Measurements from ENCODE around the gene SEMA3G.

SEMA3G gene

DNA sequence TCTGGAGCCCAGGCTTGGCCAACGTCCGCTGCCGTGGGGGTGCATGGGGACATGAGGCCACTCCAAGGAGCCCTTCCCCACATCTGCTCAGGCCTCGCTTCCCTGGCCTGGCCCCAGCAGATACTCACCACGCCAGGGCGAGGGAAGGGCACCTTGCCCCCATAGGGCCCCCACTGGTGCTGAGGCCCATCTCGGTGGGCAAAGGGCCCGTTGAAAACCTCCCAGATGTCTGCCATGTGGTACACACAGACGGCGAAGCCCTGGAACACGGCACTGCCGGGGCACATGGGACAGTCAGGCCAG, 4.7 kb downstream of the SEMA3G start:
- DNase-seq (ENCODE audit: low read depth): no peak
- TF ChIP-seq, protein P1, sequence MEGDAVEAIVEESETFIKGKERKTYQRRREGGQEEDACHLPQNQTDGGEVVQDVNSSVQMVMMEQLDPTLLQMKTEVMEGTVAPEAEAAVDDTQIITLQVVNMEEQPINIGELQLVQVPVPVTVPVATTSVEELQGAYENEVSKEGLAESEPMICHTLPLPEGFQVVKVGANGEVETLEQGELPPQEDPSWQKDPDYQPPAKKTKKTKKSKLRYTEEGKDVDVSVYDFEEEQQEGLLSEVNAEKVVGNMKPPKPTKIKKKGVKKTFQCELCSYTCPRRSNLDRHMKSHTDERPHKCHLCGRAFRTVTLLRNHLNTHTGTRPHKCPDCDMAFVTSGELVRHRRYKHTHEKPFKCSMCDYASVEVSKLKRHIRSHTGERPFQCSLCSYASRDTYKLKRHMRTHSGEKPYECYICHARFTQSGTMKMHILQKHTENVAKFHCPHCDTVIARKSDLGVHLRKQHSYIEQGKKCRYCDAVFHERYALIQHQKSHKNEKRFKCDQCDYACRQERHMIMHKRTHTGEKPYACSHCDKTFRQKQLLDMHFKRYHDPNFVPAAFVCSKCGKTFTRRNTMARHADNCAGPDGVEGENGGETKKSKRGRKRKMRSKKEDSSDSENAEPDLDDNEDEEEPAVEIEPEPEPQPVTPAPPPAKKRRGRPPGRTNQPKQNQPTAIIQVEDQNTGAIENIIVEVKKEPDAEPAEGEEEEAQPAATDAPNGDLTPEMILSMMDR (conservative IDR thresholded peaks at IDR 0.05; ENCODE audit: low read length): no peak
- no peak overlapping the region for H3K4me3 ChIP-seq (ENCODE audit: low read length)

- TF ChIP-seq, protein P1 (conservative IDR thresholded peaks at IDR 0.05; ENCODE audit: low read length): no peak
- H3K4me3 ChIP-seq (ENCODE audit: low read length): no peak overlapping the region
- no peak for DNase-seq (ENCODE audit: low read depth)
Observed at GRCh38 chr3:52439426-52440248, 5.3 kb downstream of the SEMA3G start.

GRCh38 chr3:52438579-52439425, 6.1 kb downstream of the SEMA3G start:
- no peak overlapping the region for H3K4me3 ChIP-seq (ENCODE audit: low read length)
- TF ChIP-seq, protein P1 (conservative IDR thresholded peaks at IDR 0.05; ENCODE audit: low read length): no peak
- no peak for DNase-seq (ENCODE audit: low read depth)

DNA sequence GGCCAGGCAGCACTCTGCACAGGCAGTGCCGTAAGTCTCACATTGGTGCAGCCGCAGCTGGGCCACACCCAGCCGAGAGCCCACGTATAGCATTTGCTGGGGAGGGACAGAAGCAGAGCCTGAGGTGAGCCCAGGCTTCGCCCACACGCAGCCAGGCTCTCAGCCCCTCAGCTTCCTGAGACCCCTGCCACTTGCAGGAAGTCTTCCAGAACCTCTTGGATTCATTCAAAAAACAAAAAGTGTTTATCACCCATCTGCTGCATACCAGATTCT, 6.9 kb downstream of the SEMA3G start:
- TF ChIP-seq, protein P1 (conservative IDR thresholded peaks at IDR 0.05; ENCODE audit: low read length): no peak
- DNase-seq (ENCODE audit: low read depth): no peak
- no peak overlapping the region for H3K4me3 ChIP-seq (ENCODE audit: low read length)

DNA sequence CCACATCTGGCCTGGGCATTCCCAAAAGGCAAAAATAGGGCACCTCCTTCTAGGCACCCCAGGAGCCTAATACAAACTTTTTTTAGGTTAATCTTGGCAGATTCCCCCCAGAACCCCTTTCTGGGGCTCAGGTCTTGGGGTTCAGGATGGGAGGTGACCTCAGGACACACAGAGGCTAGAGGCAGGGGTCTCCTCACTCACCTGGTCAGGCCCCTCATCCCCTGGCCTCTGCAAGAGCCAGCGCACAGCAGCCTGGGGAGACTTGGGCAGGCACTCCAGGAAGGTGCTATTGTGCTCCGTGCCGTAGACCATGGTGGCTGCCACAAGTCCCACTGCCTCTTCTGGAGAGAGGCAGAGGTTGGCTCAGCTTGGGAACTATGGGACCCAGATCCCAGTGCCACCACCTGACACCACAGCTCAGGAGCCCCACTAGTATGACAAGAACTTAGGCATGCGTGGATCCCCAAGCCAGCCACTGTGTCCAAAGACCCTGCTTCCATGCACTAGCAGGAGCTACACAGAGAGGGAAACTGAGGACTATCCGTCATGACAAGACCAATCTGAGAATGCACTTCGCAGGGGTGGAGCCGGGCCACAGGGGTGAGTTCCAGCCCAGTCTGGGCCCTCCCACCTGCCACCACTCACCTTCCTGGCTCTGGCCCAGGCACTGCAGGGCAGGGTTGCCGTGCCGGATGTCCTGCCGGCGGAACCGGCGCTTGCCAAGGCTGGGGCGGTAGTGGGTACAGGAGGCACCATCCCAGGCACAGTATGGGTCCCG, 7.4 kb downstream of the SEMA3G start:
- no peak for DNase-seq (ENCODE audit: low read depth)
- H3K4me3 ChIP-seq (ENCODE audit: low read length): no peak overlapping the region
- TF ChIP-seq, protein P1 (conservative IDR thresholded peaks at IDR 0.05; ENCODE audit: low read length): no peak

DNA sequence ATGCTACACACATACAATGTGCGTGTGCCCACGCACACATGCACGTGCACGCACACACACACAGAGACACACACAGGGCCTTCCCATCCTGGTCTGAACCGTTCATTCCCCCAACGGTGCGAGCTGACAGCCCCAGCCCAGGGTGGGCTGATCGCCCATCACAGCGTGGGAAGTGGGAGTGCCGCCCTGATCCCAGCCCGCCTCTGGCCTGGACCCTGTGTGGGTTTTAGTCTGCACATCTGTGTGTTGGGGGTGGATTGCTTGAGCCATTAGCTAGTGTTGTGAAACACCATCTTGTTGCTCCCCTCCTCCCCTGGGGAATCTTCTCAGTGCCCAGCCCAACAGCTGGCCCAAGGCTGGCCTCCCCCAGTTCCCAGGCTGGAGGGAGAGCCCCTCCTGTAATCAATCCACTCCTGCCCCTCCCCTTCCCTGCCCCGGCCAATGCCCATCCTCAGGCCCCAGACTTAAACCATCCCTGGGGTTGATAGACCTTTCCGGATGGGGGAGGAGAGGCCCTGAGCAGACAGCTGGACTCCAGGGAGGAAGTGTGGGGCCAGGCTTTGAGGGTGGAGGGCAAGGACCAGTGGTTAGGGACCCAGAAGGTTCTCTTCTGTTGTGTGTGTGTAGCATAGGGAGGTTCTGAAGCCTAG, 8.3 kb downstream of the SEMA3G start:
- DNase-seq (ENCODE audit: low read depth): peak; percentile 87
- H3K4me3 ChIP-seq (ENCODE audit: low read length): no peak overlapping the region
- TF ChIP-seq, protein P1 (conservative IDR thresholded peaks at IDR 0.05; ENCODE audit: low read length): no peak

Measured in AG10803 (cell line).